ENCODE data around the gene DDX3X. TPM values are rescaled to one million over a fixed set of nuclear protein-coding genes. Genes with fewer than 3 reads are reported as not detected.

DDX3X gene
- total RNA-seq, 1 donor from 2014 or later: 242 TPM

GRCh38 chrX:41320393-41320792, 13.6 kb upstream of the DDX3X start:
- Histone ChIP-seq H3K27ac (ENCODE audit: low read depth, low read length) (no peak overlapping the region), H4K20me1 (ENCODE audit: insufficient read depth, low read length) (no peaks in the 10 kb centered on the region), H3K79me2 (ENCODE audit: insufficient read depth, low read length) (no peaks in the 10 kb centered on the region), H3K4me1 (ENCODE audit: insufficient read depth, low read length) (no peaks in the 10 kb centered on the region), H3K4me3 (ENCODE audit: insufficient read depth, low read depth, low read length) (no peak overlapping the region), H3K9ac (ENCODE audit: low read length) (no peak overlapping the region), H3K36me3 (ENCODE audit: insufficient read depth, low read length) (no peaks in the 10 kb centered on the region), H2AFZ (ENCODE audit: low read depth, low read length) (no peak overlapping the region), H3K9me3 (ENCODE audit: insufficient read depth, low read depth, low read length) (no peaks in the 10 kb centered on the region), H3K4me2 (ENCODE audit: low read length) (no peak overlapping the region), H3K27me3 (ENCODE audit: insufficient read depth, low read length) (no peaks in the 10 kb centered on the region)
- DNase-seq (ENCODE audit: low read depth) (no peak), FAIRE-seq (peak; percentile 43)
- H3K9me3 Mint-ChIP-seq (ENCODE audit: unreplicated experiment): no peaks in the 10 kb centered on the region
- H3K27me3 Mint-ChIP-seq (ENCODE audit: low read depth, unreplicated experiment): no peaks in the 10 kb centered on the region
- H3K27ac Mint-ChIP-seq (ENCODE audit: unreplicated experiment): no peak overlapping the region
- H3K4me3 Mint-ChIP-seq (ENCODE audit: unreplicated experiment): no peak overlapping the region
- no peak for TF ChIP-seq EZH2 (IDR thresholded peaks at IDR 0.05; ENCODE audit: insufficient read depth, low read length)
- no peak for TF ChIP-seq CTCF (IDR thresholded peaks at IDR 0.05; ENCODE audit: insufficient read depth, low read depth, low read length)
- peaks cover 3% of the 10 kb centered on the region for H3K4me1 Mint-ChIP-seq (ENCODE audit: low read depth, unreplicated experiment)
- no peaks in the 10 kb centered on the region for H3K36me3 Mint-ChIP-seq (ENCODE audit: low read depth, unreplicated experiment)

- Histone ChIP-seq H3K9ac (ENCODE audit: low read length) (no peak overlapping the region), H3K79me2 (ENCODE audit: insufficient read depth, low read length) (no peaks in the 10 kb centered on the region), H3K27me3 (ENCODE audit: insufficient read depth, low read length) (no peaks in the 10 kb centered on the region), H3K4me3 (ENCODE audit: insufficient read depth, low read depth, low read length) (no peak overlapping the region), H3K9me3 (ENCODE audit: insufficient read depth, low read depth, low read length) (no peaks in the 10 kb centered on the region), H3K27ac (ENCODE audit: low read depth, low read length) (no peak overlapping the region), H2AFZ (ENCODE audit: low read depth, low read length) (no peak overlapping the region), H4K20me1 (ENCODE audit: insufficient read depth, low read length) (no peaks in the 10 kb centered on the region), H3K4me2 (ENCODE audit: low read length) (no peak overlapping the region), H3K36me3 (ENCODE audit: insufficient read depth, low read length) (no peaks in the 10 kb centered on the region), H3K4me1 (ENCODE audit: insufficient read depth, low read length) (no peaks in the 10 kb centered on the region)
- no peaks in the 10 kb centered on the region for H3K9me3 Mint-ChIP-seq (ENCODE audit: unreplicated experiment)
- no peak overlapping the region for H3K27ac Mint-ChIP-seq (ENCODE audit: unreplicated experiment)
- no peak for TF ChIP-seq EZH2 (IDR thresholded peaks at IDR 0.05; ENCODE audit: insufficient read depth, low read length)
- no peak for TF ChIP-seq CTCF (IDR thresholded peaks at IDR 0.05; ENCODE audit: insufficient read depth, low read depth, low read length)
- peaks cover 3% of the 10 kb centered on the region for H3K4me1 Mint-ChIP-seq (ENCODE audit: low read depth, unreplicated experiment)
- FAIRE-seq: no peak
- no peaks in the 10 kb centered on the region for H3K27me3 Mint-ChIP-seq (ENCODE audit: low read depth, unreplicated experiment)
- no peak overlapping the region for H3K4me3 Mint-ChIP-seq (ENCODE audit: unreplicated experiment)
- no peaks in the 10 kb centered on the region for H3K36me3 Mint-ChIP-seq (ENCODE audit: low read depth, unreplicated experiment)
- DNase-seq (ENCODE audit: low read depth): no peak
Observed at GRCh38 chrX:41322821-41323603, 10.9 kb upstream of the DDX3X start.

- no peak overlapping the region for H3K4me3 Mint-ChIP-seq (ENCODE audit: unreplicated experiment)
- Histone ChIP-seq H3K4me2 (ENCODE audit: low read length) (no peak overlapping the region), H3K36me3 (ENCODE audit: insufficient read depth, low read length) (no peaks in the 10 kb centered on the region), H3K27ac (ENCODE audit: low read depth, low read length) (no peak overlapping the region), H3K27me3 (ENCODE audit: insufficient read depth, low read length) (no peaks in the 10 kb centered on the region), H3K79me2 (ENCODE audit: insufficient read depth, low read length) (no peaks in the 10 kb centered on the region), H4K20me1 (ENCODE audit: insufficient read depth, low read length) (no peaks in the 10 kb centered on the region), H3K4me3 (ENCODE audit: insufficient read depth, low read depth, low read length) (no peak overlapping the region), H3K4me1 (ENCODE audit: insufficient read depth, low read length) (no peaks in the 10 kb centered on the region), H3K9ac (ENCODE audit: low read length) (no peak overlapping the region), H2AFZ (ENCODE audit: low read depth, low read length) (no peak overlapping the region), H3K9me3 (ENCODE audit: insufficient read depth, low read depth, low read length) (no peaks in the 10 kb centered on the region)
- no peaks in the 10 kb centered on the region for H3K36me3 Mint-ChIP-seq (ENCODE audit: low read depth, unreplicated experiment)
- FAIRE-seq (no peak), DNase-seq (ENCODE audit: low read depth) (no peak)
- no peak for TF ChIP-seq CTCF (IDR thresholded peaks at IDR 0.05; ENCODE audit: insufficient read depth, low read depth, low read length)
- no peak for TF ChIP-seq EZH2 (IDR thresholded peaks at IDR 0.05; ENCODE audit: insufficient read depth, low read length)
- H3K27me3 Mint-ChIP-seq (ENCODE audit: low read depth, unreplicated experiment): no peaks in the 10 kb centered on the region
- H3K27ac Mint-ChIP-seq (ENCODE audit: unreplicated experiment): no peak overlapping the region
- H3K9me3 Mint-ChIP-seq (ENCODE audit: unreplicated experiment): no peaks in the 10 kb centered on the region
- H3K4me1 Mint-ChIP-seq (ENCODE audit: low read depth, unreplicated experiment): peaks cover 4% of the 10 kb centered on the region
Observed at GRCh38 chrX:41326431-41326830, 7.5 kb upstream of the DDX3X start.

Data from astrocyte (in vitro differentiated cells and primary cell).